Vagina (tissue), 2 donors: ENCODE data around the gene PRKCE.

Experiments
- CTCF ChIP-seq, 3 experiments: fragments of 450-650 bp in 2 of 3; fragments of 200-600 bp in 1 of 3; sonication (generic) in 1 of 3; IDR thresholded peaks; one replicate each; pipeline ENCODE4 v1.5.1; 2017 to 2019; ENCODE audit warnings: antibody characterized with exemption in 3 of 3, mild to moderate bottlenecking in 2 of 3, moderate library complexity in 2 of 3
- POLR2A ChIP-seq, 2 donors: fragments of 450-650 bp; IDR thresholded peaks; one replicate each; pipeline ENCODE4 v1.6.1; 2017; ENCODE audit warnings: antibody characterized with exemption in 2 of 2, mild to moderate bottlenecking in 2 of 2, moderate library complexity in 2 of 2

GRCh38 chr2:45894211-45894610 lies 242.7 kb downstream of the PRKCE start:
- TF ChIP-seq CTCF (IDR thresholded peaks at IDR 0.05) (no peak), POLR2A (IDR thresholded peaks at IDR 0.05) (no peak)
